Measurements from ENCODE around the gene CDYL2.
"Not testable (repeated sequence)": the region's sequence is repeated elsewhere in the genome, so short reads cannot be mapped to it uniquely, and the experiment has no call there.

The CDYL2 gene

GRCh38 chr16:80743273-80743672 is 61.1 kb downstream of the CDYL2 start:
- no peak for FAIRE-seq

GRCh38 chr16:80742331-80742730 is 62.1 kb downstream of the CDYL2 start:
- no peak for FAIRE-seq

GRCh38 chr16:80741724-80742123 is 62.7 kb downstream of the CDYL2 start:
- no peak for FAIRE-seq

- FAIRE-seq, result no peak
Observed at GRCh38 chr16:80739523-80739922, 64.9 kb downstream of the CDYL2 start.

- FAIRE-seq, result no peak
Observed at GRCh38 chr16:80738521-80738920, 65.9 kb downstream of the CDYL2 start.

GRCh38 chr16:80735846-80736245 is 68.6 kb downstream of the CDYL2 start:
- no peak for FAIRE-seq

GRCh38 chr16:80733407-80733806 is 71.0 kb downstream of the CDYL2 start:
- FAIRE-seq, result no peak

GRCh38 chr16:80731915-80732314 is 72.5 kb downstream of the CDYL2 start:
- no peak for FAIRE-seq

GRCh38 chr16:80727066-80727763 is 77.2 kb downstream of the CDYL2 start:
- not testable (repeated sequence) for FAIRE-seq

- no peak for FAIRE-seq
Observed at GRCh38 chr16:80725566-80726162, 78.7 kb downstream of the CDYL2 start.

- no peak for FAIRE-seq
Observed at GRCh38 chr16:80723981-80724380, 80.4 kb downstream of the CDYL2 start.

- FAIRE-seq, result no peak
Observed at GRCh38 chr16:80723091-80723490, 81.3 kb downstream of the CDYL2 start.

- no peak for FAIRE-seq
Observed at GRCh38 chr16:80720804-80721371, 83.5 kb downstream of the CDYL2 start.

GRCh38 chr16:80719573-80719972 is 84.8 kb downstream of the CDYL2 start:
- FAIRE-seq, result no peak

- FAIRE-seq, result no peak
Observed at GRCh38 chr16:80718480-80719220, 85.7 kb downstream of the CDYL2 start.

- no peak for FAIRE-seq
Observed at GRCh38 chr16:80717611-80718010, 86.8 kb downstream of the CDYL2 start.

- FAIRE-seq, result no peak
Observed at GRCh38 chr16:80716564-80717139, 87.7 kb downstream of the CDYL2 start.

GRCh38 chr16:80711406-80711805 is 93.0 kb downstream of the CDYL2 start:
- no peak for FAIRE-seq

GRCh38 chr16:80710918-80711317 is 93.5 kb downstream of the CDYL2 start:
- FAIRE-seq, result no peak

GRCh38 chr16:80708823-80709222 is 95.6 kb downstream of the CDYL2 start:
- FAIRE-seq, result no peak

- no peak for FAIRE-seq
Observed at GRCh38 chr16:80707686-80708085, 96.7 kb downstream of the CDYL2 start.

- no peak for FAIRE-seq
Observed at GRCh38 chr16:80705596-80705995, 98.8 kb downstream of the CDYL2 start.

- no peak for FAIRE-seq
Observed at GRCh38 chr16:80704751-80705505, 99.5 kb downstream of the CDYL2 start.

All from A204.1 (cell line).